Measurements from ENCODE around the gene IGFBP3.

The IGFBP3 gene

DNA sequence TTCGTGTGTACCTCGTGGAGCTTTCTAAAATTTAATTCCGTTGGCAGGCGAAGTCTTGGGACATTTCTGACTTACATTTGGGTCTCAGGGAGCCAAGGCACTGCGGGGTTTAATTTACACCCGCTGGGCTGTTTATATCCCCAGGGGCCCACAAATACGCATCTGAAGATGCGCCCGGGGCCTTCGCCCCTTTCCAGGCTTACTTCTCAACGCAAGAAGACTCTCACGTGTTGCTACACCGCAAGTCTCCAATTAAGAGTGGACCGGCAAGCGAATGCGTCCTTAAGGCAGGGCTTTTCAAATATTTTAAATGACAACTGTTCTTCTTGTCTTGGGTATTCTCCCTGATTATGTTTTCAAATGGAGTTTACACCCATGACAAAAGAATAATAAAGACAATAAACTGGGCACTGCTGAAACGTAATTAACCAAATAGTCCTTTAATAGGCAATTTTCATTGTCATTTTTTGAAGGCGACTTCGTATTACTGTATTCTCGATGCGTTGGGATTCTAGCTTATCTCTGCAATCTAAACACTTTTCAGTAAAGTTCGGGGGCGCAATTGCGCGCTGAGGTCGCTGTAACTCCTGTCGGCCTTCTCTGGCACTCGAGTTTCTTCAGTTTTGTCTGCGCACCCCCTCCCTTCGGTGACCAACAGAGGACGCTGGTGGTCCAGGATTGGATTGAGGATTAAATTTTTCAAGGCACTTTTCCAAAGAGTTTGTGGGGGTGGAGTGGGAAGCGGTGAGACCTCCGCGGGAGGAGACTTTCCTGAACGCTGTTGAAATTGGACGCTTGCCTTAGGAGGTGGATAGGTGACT lies 837 bp upstream of the IGFBP3 start:
- no peak for DNase-seq

DNA sequence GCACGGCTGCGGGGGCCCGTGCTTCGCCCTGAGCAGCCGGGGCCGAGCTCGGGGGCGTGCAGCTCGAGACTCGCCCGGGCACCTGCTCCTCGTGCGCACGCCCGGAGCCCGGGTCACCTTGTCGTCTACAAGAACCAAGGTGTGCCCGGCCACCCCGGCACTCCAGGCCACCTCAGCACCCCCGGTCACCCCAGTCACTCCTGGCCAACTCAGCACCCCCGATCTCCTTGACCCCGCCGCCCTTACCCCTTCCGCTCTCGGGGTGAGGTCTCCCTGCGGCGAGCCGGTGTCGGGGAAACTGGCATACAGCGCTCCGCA lies 268 bp upstream of the IGFBP3 start:
- no peak for DNase-seq

DNA sequence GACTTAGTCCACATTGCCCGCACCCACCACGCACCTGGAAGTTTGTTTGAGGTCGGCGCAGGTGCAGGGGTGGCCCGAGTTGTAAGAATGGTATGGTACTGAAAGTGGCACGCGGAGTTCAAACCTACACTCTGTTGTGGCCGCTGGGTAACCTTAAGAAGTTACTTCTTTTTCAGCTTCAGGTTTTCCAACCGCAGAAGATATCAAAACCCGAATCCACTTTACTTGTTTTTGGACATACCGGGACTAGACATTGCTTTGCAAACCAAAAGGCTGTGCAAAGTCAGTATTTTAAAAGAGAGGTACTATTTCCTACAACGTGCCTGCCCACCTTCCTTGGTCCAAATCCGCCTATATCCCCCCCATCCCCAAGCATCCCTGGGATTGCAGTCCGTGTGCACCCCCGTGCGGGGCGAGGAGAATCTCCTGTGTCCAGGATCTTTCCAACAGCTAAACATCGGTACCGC lies 1.0 kb downstream of the IGFBP3 start:
- DNase-seq = no peak

DNA sequence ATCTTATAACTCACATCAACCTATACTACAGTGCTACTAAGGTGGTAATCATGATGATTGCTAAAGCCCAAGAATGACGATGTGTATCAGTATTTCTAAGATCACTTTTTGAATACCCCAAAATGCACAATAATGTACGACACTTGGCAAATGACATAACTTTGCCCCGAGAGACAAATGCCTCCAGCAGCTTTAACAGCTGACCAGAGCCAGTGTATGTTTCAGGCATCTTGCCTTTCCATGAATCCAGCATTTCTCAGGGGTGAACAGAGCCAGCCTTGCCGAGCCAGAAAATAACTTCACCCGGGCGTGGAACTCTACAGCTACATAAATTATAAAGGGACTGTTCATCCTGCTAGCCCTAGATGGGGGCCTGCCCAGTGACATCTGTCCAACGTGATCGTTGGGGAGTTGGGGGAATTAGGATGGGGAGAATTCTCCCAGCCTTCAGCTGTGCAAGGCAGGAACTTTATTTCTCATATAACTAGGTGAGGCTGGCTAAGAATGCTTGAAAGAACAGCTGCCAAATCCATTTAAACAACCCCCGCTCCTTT lies 1.8 kb downstream of the IGFBP3 start:
- no peak for DNase-seq

DNA sequence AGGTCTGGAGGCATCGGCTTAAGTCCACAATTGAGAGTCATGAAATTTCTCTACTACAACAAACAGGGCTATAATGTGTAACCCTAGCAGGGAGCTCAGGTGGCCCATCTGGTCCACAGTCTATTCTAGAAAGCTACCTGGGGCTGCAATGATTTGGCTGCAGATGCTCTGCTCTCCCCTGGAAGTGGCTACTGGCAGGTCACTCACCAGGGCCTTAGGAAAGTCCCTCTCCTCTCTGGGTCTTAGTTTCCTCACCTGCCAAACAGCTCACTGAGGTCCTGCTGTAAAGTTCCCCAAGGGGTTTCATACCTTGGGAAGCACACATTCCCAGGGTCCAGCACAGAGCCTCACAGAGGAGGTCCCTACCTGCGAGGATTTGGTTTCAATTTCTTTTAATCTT lies 2.5 kb downstream of the IGFBP3 start:
- DNase-seq = no peak

DNA sequence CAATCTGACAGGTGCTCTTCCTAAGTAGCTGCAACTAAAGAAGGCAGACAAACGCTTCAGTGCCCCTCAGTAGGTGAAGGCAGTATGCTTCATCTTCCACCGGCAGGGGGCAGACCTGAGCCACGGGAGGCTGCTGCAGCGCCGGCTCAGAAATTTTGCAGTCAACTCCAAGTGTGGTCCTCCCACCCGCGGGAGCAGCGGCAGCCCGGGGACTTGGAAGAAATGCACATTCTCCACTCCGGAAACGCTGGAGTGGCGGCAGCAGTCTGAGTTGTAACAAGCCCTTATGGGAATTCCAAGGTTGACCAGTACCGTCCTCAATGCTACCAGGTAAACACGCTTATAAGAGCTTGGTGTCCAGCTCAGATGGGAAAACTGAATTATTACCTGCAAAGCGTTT lies 3.4 kb downstream of the IGFBP3 start:
- DNase-seq = peak; percentile 56

DNA sequence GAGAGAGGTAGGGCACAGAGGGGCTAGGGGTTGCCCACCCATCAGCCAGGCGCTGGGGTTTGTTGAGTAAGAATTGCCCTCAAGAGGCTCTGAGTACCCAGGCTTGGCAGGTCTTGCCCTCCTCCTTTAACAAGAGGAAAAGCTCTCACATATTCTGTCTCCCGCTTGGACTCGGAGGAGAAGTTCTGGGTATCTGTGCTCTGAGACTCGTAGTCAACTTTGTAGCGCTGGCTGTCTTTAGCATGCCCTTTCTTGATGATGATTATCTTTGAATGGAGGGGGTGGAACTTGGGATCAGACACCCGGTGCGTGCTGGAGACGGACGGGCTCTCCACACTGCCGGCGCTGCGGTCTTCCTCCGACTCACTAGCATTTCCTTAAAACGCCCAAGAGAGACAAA lies 4.0 kb downstream of the IGFBP3 start:
- no peak for DNase-seq

DNA sequence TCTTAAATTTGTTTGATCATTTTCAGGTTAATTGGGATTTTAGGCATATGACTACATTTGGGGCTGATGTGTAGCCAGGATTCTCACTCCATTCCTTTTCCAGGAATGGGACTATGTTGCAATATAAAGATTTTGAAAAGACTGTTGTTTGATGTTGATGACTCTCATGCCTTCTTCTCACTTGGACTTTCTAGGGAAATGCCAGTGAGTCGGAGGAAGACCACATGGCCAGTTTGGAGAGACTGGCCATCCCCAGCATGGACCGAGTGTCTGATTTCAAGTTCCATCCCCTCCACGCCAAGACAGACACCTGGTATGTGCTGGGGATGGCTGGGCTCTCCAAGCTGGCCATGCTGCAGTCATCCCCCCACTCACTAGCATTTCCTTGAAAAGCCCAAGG lies 5.5 kb downstream of the IGFBP3 start:
- DNase-seq = no peak

DNA sequence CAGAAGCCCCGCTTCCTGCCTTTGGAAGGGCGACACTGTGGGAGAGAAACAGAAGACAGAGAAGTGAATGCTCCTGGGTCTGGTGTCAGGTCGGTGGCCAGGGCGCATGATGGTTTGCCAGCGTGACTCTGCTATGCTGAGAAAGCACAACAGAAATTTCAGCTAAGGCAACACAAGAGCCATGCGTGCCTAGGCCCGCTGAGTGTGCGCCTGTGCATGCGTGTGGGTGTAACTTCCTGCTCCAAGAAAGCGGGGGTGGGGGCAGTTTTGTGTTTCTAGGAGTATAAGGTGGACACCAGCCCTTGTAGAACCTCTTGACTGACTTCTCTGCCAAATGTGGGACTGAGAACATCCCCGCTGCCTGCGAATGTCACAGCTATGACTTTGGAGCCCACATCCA lies 6.2 kb downstream of the IGFBP3 start:
- no peak for DNase-seq

DNA sequence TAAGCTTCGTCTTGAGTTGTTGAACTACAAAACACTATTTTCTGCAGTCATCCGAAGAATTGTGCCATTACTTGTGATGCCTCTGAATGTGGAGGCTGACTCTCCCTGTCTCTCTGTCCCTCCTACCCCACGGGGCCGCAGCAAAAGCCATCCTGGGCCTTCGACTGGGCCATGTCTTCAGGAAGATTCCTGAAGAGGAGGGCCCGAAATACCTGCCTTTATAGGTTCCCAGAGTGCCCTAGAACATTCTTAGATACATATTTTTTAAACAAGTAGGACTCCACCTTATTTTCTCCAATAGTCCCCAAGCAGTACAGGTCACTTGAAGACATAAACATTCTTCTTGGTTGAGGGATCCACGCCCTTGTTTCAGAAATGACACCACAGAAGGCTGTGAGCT lies 8.1 kb downstream of the IGFBP3 start:
- no peak for DNase-seq

DNA sequence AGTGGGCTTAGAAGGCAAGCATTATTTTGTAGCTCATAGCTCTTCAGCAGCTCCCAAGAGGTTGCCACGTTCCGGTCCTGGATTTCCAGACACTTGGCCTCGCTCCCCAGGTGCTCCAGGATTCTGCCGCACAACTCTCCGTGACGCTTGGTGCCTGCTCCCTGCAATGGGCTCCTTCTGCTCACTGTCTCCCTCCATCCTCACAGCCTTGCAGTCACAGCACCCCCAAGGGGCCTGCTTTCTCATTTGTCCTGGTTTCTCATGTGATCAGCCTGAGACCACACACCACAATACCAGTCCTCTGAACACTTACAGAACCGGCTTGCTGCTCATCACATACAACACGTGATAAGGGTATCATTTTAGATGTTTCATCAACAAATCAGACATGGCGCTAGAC lies 9.8 kb downstream of the IGFBP3 start:
- DNase-seq = no peak

DNA sequence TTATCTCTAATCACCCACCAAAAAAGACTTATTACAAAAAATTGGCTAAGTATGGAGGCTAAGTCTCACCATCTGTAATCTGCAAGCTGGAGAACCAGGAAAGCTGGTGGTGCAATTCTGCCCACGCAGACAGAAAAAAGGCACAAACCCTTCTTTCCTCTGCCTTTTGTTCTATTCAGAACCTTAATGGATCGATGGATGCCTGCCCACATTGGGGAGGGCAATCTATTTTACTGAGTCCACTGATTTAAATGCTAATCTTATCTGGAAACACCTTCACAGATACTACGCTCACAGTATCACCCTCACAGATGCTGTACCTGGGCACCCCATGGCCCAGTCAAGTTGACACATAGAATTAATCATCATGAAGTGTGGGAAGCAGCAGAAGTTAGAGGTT lies 10.2 kb downstream of the IGFBP3 start:
- DNase-seq = no peak

DNA sequence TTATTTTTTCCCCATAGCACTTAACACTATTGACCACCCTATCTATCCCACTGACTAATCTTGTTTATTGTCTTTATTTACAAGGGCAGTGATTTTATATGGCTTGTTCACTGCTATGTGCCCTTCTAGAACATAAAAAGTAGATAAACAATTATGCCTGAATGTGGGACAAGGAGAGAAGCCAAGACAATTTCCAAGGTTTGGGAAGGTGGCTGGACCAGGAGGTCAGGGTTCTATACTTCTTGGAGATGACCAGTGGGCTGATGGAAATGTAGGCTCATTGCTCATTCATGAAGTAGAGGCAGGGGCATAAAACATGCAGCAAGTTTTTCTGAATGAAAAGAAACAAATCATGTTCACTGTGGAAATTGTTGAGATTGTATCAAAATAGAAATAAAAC lies 11.5 kb downstream of the IGFBP3 start:
- DNase-seq = no peak

DNA sequence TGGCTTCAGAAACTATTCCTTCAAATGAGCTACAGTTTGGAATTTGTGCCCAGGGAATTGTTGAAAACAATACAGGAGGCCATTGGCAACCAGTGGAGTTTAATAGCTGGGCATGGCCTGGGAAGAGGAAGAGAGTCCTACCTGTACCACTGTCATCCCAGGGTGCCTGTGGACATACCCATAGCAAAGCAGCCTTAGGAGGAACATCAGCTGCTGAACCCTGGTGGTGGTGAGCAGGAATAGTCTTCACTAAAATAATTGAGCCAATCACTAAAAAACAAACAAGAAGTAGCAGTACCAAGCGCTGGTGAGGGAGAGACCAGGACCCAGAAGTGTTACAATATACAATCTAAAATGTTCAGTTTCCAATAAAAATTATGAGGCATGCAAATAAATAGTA lies 18.3 kb downstream of the IGFBP3 start:
- no peak for DNase-seq

DNA sequence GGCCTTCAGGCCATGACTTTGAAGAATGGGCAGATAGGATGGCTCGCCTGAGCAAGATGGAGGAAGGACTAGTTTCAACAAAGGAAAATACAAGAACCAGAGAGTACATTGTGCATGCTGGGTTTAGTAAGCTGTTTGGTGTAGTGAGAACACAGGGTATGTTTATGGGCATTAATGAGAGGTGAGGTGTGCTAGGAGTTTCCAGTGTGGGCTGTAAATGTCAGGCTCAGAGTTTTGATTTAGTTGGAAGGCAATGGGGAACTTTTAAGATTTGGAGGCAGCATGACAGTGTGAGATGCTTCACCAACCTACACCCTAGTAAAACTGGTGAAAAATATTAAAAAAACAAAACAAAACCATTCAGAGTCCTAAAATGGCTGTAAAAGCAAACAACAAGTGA lies 19.5 kb downstream of the IGFBP3 start:
- DNase-seq = no peak

DNA sequence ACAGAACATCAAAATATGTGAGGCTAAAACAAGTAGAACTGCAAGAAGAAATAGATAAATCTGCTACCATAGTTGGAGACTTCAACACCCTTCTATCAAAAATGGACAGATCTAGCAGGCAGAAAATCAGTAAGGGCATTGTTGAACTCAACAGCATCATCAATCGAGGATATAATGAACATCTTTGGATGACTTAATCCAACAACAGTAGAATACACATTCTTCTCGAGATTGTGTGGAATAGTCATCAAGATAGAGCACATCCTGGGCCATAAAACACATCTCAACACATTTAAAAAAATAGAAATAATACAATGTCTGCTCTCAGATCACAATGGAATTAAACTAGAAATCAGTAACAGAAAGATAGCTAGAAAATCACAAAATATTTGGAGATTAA lies 22.9 kb downstream of the IGFBP3 start:
- no peak for DNase-seq

DNA sequence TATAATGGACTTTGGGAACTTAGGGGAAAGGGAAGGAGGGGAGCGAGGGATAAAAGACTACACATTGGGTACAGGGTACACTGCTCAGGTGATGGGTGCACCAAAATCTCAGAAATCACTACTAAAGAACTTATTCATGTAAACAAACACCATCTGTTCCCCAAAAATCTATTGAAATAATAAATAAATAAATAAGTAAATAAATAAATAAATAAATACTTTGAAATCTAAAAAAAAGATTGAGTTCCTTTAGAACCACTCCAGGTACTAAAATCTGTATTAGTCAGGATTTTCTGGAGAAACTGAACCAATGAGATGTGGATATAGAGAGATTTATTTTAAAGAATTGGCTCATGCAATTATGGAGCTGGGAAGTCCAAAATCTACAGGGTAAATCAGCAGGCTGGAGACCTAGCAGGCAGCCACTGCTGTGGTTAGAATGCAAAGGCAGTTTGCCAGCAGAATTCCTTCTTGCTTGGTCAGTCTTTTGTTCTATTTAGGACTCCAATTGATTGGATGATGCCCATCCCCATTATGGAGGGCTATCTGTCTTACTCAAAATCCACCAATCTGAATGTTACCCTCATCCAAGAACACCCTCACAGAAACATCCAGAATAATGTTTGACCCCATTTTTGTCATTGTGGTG lies 23.9 kb downstream of the IGFBP3 start:
- no peak for DNase-seq

DNA sequence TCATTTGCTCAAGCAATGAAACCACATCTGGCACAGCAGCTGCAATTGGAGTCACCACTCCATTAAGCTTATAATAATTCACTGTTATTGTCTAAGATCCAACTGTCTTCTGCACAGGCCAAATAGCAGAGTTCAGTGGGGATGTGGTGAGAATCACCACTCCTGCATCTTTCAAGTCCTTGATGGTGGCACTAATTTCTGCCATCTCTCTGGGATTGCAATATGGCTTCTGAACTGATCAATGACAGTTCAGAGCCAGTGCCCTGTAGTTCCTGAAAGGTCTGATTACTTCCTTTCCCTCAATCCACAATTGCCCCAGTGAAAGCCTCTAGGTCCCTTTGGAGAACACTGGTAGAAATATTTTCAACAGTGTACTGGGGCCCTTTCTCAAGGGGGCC lies 26.4 kb downstream of the IGFBP3 start:
- no peak for DNase-seq

DNA sequence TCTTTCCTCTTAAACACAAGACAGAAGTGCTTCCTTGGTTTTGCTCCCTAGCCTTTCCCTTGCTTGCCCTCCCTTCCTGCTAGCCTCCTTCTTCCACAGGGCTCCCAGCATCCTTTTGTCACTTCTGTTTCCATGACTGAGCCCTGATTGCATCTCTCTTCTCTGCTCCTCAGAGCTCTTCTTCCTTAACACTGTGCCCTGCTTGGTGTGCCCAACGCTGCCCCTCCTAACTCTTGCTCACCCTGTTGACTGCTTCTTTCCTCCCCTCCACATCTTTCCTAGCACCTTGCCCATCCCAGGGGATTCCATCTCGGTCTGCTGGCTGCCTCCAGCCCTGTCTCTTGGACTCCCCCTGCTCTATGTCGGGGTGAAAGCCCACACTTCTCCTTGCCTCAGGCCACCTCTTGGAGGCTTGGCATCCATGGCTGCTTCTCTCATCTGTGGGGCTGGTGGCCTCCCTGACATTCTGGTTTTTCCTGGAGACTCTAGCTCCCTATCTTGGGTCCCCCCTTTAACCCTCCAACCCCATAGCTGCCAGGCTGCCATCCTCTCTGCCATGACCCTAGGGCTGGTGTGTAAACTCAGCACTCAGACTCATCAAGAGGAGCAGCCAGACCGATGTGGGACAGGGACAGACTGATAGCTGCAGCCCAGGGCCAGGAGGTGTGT lies 26.9 kb downstream of the IGFBP3 start:
- no peak for DNase-seq

DNA sequence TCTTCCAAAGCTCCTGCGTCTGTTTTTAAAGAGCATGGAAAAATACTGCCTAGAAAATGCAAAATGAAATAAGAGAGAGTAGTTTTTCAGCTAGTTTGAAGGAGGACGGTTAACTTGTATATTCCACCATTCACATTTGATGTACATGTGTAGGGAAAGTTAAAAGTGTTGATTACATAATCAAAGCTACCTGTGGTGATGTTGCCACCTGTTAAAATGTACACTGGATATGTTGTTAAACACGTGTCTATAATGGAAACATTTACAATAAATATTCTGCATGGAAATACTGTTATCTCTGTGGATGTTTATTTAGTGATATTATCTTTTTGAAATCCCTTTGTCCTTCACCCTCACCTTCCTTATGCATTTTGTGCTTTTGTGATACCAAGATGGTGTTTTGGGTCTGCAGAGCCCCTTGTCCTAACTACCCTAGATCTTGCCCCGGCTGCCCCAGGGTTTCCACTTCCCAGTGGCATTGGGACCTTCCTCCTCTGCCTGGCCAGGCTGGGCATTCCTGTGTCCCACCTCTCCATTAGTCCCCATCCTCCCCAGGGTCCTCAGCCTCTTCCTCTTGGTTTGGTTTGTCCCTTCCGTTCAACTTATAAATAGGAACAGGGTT lies 27.6 kb downstream of the IGFBP3 start:
- DNase-seq = no peak

DNA sequence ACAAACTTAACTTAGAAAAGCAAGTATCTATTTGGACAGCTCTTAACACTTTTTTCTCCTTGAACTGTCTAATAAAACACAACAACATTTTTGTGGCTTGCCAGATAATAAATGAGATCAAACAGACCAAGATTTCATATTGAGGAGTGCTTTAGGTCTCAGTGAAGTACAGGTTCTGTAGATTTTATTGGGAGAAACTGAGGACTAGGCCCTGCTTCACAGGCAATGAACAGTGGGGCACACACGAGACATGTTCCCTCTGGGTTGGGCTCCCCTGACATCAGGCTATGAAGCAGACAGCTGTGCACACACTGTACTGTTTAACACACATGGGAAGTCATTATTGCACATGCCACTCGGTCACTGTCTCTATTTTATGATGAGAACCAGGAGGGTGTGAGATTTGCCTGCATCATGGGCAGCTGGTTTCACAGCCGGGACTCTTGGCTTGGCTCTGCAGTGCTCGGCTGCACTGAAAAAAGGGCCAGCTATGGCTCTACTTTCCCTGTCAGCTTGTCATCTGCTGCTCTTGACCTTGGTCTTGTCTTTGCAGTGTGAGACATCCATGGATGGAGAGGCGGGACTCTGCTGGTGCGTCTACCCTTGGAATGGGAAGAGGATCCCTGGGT lies 28.6 kb downstream of the IGFBP3 start:
- DNase-seq = no peak

DNA sequence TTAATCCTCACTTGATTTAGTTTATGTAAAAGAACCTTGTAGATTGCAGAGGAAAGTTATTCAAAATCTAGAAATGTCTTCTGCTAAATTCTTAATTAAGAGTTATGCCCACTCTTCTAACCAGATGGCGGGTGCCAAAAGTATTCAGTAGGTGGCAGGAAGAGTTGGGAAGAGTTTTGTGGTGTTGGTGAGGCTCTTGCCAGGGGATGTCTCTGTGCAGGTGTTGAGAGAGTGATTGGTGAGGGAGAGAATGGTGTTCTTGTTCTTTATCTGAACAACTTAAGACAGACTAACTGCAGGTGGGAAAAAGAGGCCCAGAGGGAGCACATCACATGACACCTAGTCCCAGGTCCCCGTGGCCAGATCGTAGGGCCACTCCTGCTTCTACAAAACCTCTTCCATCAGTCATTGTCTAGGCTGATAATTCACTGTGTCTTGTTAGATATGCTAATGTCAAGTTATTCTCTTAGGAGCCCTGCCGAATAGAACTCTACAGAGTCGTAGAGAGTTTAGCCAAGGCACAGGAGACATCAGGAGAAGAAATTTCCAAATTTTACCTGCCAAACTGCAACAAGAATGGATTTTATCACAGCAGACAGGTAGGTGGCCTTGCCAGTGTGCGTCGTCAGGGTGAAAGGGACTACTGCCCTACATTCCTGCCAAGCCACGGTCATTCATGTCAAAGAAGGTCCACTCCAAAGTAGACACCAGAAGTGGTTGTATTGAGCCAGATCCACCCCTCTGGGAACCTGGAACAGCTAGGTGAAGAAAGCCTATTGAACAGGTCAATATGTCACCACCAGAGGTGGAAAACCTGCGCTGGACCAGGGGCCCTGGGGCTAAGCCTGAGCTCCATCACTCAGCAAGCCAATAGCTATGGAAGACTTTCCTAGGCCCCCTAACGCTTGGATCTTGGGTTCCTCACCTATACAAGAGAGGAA lies 29.3 kb downstream of the IGFBP3 start:
- DNase-seq = no peak

Data from NK-92 treated with Interleukin-12 subunit alpha and Interleukin-12 subunit beta, amount 100 ng/mL, for 24 hours (cell line).